PC-3 (cell line): ENCODE data around the gene SIT1.

Source experiments
- EZH2 ChIP-seq: fragments of 300-600 bp; sonication (generic); IDR thresholded peaks from one replicate; pipeline ENCODE4 v1.6.1; 2017; ENCODE audit warnings: antibody characterized with exemption, mild to moderate bottlenecking, low read length; ENCODE audit not compliant: unreplicated experiment
- TF ChIP-seq, protein P1 (sequence below): fragments of 300-600 bp; sonication (generic); conservative IDR thresholded peaks from 2 replicates; pipeline ENCODE4 v1.5.1; 2017; ENCODE audit warnings: antibody characterized with exemption, low read depth, mild to moderate bottlenecking, low read length

DNA sequence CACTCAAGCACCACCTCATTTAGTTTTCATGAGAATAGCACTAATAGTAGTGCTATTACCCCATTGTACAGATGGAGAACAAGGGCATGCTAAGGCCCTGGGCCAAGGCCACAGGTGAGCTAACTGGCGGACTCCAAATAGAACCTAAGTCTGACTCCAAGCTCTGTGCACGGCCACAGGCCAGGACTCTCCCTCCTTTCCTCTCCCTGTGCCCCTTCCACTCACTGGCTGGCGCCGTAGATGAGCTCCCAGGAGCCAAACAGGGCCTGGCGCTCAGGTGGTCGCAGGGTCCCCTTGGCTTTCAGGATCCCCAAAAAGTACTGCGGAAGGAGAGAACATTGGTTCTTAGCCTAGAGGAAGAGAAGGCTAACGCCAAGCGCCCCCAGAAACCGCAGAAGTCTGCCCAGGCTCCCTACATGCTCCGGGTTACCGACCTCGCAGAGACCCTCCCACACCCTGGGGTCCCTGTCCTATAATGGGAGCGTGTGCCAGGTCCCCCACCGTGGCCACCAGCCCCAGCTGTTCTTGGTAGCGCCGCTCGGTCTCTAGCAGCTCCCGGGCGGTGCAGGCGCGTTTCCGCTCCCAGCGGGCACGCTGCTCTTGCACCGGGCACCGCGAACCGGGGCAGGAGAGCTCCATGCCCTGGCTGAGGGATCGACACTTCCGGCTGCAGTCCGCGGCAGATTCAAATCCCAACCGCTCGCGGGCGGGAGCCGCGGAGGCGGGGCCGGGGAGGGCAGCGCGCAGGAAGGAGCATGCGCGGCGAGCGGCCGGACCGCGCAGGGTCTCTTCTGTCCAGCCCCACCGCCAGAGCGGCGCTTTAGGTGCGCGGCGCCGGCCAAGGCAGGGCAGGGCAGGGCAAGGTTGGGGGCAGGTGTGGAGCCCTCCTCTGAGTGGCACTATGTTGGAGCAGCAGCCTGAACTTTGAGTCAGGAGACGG is 14.1 kb upstream of the SIT1 start, which contains the start of gene ARHGEF39:
- TF ChIP-seq, protein P1, sequence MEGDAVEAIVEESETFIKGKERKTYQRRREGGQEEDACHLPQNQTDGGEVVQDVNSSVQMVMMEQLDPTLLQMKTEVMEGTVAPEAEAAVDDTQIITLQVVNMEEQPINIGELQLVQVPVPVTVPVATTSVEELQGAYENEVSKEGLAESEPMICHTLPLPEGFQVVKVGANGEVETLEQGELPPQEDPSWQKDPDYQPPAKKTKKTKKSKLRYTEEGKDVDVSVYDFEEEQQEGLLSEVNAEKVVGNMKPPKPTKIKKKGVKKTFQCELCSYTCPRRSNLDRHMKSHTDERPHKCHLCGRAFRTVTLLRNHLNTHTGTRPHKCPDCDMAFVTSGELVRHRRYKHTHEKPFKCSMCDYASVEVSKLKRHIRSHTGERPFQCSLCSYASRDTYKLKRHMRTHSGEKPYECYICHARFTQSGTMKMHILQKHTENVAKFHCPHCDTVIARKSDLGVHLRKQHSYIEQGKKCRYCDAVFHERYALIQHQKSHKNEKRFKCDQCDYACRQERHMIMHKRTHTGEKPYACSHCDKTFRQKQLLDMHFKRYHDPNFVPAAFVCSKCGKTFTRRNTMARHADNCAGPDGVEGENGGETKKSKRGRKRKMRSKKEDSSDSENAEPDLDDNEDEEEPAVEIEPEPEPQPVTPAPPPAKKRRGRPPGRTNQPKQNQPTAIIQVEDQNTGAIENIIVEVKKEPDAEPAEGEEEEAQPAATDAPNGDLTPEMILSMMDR: peak; percentile 51; the same call in 1 of the 2 replicates
- TF ChIP-seq EZH2: no peak
